Calu3 (cell line): ENCODE data around the gene SLC15A1. TPM values are rescaled to one million over a fixed set of nuclear protein-coding genes. Genes with fewer than 3 reads are reported as not detected.

Source experiments
- BruUV-seq: library from RNA; stranded (reverse); fragments of 400-500 nt; replicated peaks from 2 replicates; lab custom pipeline; 2021; lab: Mats Ljungman, UMichigan
- CTCF ChIA-PET: fragments of 300-600 bp; sonication (Branson Sonifier 250); formaldehyde crosslinking; loops from one replicate; lab custom pipeline; 2022; ENCODE audit warnings: antibody characterized with exemption; lab: Charles Lee
- DNase-seq: peaks from one replicate; pipeline ENCODE4 v3.0.0; 2022
- H3K27ac Mint-ChIP-seq: one replicate; pipeline ENCODE4 v1.8.0; 2022; ENCODE audit warnings: mixed read lengths; ENCODE audit not compliant: unreplicated experiment
- H3K27me3 Mint-ChIP-seq: one replicate; pipeline ENCODE4 v1.8.0; 2022; ENCODE audit warnings: mixed read lengths; ENCODE audit not compliant: unreplicated experiment
- H3K36me3 Mint-ChIP-seq: one replicate; pipeline ENCODE4 v1.8.0; 2022; ENCODE audit warnings: mild to moderate bottlenecking, moderate library complexity, mixed read lengths; ENCODE audit not compliant: insufficient read depth, unreplicated experiment
- H3K4me1 Mint-ChIP-seq: one replicate; pipeline ENCODE4 v1.8.0; 2022; ENCODE audit warnings: mild to moderate bottlenecking, low read depth, mixed read lengths; ENCODE audit not compliant: unreplicated experiment
- H3K4me3 Mint-ChIP-seq: one replicate; pipeline ENCODE4 v1.8.0; 2022; ENCODE audit warnings: mild to moderate bottlenecking, low read depth, moderate library complexity, mixed read lengths; ENCODE audit not compliant: unreplicated experiment
- H3K9me3 Mint-ChIP-seq: one replicate; pipeline ENCODE4 v1.8.0; 2022; ENCODE audit warnings: low read depth, mixed read lengths; ENCODE audit not compliant: unreplicated experiment
- intact Hi-C: fragments of 100-400 bp; cut with micrococcal nuclease; formaldehyde crosslinking; loops from one replicate; pipeline ENCODE4 v1.10.0; 2022; ENCODE audit not compliant: unreplicated experiment
- total RNA-seq: library from RNA; stranded (reverse); gene quantifications from 2 replicates; pipeline ENCODE4 v1.2.3, GENCODE V29; 2022
- TF ChIP-seq, protein P1 (sequence below): fragments of 200-600 bp; IDR thresholded peaks from one replicate; pipeline ENCODE4 v1.8.0; 2022; ENCODE audit warnings: antibody characterized with exemption; ENCODE audit not compliant: unreplicated experiment

SLC15A1 gene
- total RNA-seq, 1 experiment from 2014 or later = 0.99 TPM

GRCh38 chr13:98691360-98691759 lies 61.1 kb downstream of the SLC15A1 start:
- no peaks in the 10 kb centered on the region for H3K36me3 Mint-ChIP-seq
- H3K4me1 Mint-ChIP-seq = no peaks in the 10 kb centered on the region
- no peak overlapping the region for H3K4me3 Mint-ChIP-seq
- intact Hi-C loops = no loop called here
- no peak overlapping the region for H3K27ac Mint-ChIP-seq
- TF ChIP-seq, protein P1, sequence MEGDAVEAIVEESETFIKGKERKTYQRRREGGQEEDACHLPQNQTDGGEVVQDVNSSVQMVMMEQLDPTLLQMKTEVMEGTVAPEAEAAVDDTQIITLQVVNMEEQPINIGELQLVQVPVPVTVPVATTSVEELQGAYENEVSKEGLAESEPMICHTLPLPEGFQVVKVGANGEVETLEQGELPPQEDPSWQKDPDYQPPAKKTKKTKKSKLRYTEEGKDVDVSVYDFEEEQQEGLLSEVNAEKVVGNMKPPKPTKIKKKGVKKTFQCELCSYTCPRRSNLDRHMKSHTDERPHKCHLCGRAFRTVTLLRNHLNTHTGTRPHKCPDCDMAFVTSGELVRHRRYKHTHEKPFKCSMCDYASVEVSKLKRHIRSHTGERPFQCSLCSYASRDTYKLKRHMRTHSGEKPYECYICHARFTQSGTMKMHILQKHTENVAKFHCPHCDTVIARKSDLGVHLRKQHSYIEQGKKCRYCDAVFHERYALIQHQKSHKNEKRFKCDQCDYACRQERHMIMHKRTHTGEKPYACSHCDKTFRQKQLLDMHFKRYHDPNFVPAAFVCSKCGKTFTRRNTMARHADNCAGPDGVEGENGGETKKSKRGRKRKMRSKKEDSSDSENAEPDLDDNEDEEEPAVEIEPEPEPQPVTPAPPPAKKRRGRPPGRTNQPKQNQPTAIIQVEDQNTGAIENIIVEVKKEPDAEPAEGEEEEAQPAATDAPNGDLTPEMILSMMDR = no peak
- BruUV-seq = no TSS peak
- H3K9me3 Mint-ChIP-seq = no peaks in the 10 kb centered on the region
- CTCF ChIA-PET = interaction anchor here (0.6 kb wide), 1 partner anchor 639 kb away, joined by 8 read pairs; no protein-coding TSS in a partner anchor
- no peaks in the 10 kb centered on the region for H3K27me3 Mint-ChIP-seq
- DNase-seq = no peak

DNA sequence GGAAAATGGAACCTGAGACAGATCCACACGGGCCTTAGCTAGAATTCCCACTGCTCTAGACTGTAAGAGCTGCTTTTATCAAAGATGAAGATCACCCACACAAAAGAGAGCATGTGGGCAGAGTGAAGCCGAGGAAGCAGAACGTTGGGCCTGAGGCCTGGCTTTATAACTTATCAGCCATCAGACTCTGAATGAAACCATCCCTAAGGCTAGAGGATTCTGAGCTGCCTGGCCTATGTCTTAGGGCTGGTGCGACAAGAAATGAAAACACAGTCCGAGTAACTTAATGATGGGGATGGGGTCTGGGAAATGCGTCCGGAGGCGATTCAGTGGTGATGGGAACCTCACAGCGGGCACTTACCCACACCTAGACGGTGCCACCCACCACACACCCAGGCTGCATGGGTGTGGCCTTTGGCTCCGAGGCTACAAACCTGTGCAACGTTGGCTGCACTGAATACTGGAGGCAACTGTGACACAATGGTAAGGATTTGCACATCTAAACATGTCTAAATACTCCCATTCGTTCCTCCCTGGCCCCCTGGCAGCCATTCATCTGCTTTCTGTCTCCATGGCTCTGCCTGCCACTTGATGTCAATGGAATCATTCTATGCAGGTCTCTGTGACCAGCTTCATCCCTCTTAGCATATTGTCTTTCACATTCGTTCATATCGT lies 62.0 kb downstream of the SLC15A1 start:
- Mint-ChIP-seq H3K36me3 (no peaks in the 10 kb centered on the region), H3K4me1 (no peaks in the 10 kb centered on the region), H3K9me3 (no peaks in the 10 kb centered on the region), H3K27ac (no peak overlapping the region), H3K4me3 (no peak overlapping the region), H3K27me3 (no peaks in the 10 kb centered on the region)
- TF ChIP-seq, protein P1 = no peak
- no TSS peak for BruUV-seq
- intact Hi-C loops = no loop called here
- CTCF ChIA-PET = no interaction called here
- no peak for DNase-seq

DNA sequence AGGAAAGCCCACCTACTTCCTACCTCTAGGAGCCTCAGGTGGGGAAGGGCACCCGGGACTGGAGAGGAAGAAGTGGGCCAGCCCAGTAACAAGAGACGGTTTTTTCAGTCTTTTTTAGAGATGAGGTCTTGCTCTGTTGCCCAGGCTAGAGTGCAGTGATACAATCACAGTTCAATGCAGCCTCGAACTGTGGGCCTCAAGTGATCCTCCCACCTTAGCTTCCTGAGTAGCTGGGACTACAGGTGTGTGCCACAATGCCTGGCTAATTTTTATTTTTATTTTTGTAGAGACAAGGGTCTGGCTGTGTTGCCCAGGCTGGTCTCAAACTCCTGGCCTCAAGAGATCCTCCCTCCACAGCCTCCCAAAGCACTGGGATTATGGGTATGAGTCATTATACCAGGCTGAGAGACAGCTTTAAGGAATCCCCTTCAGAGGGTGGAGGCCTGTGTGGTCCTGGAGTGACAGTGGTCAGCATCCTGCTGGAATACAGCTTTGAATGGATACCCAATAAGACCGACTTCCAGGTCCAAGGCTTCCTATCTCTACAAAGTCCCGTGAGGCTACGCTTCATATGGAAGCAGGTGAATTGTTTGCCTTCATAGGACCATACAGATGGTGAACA lies 63.0 kb downstream of the SLC15A1 start:
- H3K9me3 Mint-ChIP-seq = no peaks in the 10 kb centered on the region
- H3K27ac Mint-ChIP-seq = no peak overlapping the region
- DNase-seq = no peak
- TF ChIP-seq, protein P1 = no peak
- no peaks in the 10 kb centered on the region for H3K4me1 Mint-ChIP-seq
- H3K4me3 Mint-ChIP-seq = no peak overlapping the region
- intact Hi-C loops = no loop called here
- CTCF ChIA-PET = no interaction called here
- no peaks in the 10 kb centered on the region for H3K27me3 Mint-ChIP-seq
- H3K36me3 Mint-ChIP-seq = no peaks in the 10 kb centered on the region
- no TSS peak for BruUV-seq

- no peaks in the 10 kb centered on the region for H3K36me3 Mint-ChIP-seq
Measured at GRCh38 chr13:98688373-98688772, 64.1 kb downstream of the SLC15A1 start.

More at GRCh38 chr13:98688373-98688772, 64.1 kb downstream of the SLC15A1 start:
- no peaks in the 10 kb centered on the region for H3K4me1 Mint-ChIP-seq
- H3K9me3 Mint-ChIP-seq = no peaks in the 10 kb centered on the region
- H3K4me3 Mint-ChIP-seq = no peak overlapping the region
- intact Hi-C loops = no loop called here
- no peak for DNase-seq
- CTCF ChIA-PET = no interaction called here
- no TSS peak for BruUV-seq
- H3K27me3 Mint-ChIP-seq = no peaks in the 10 kb centered on the region
- TF ChIP-seq, protein P1 = no peak
- H3K27ac Mint-ChIP-seq = no peak overlapping the region
